Kidney (tissue), 14 donors: ENCODE results near the gene SEL1L. TPM values are rescaled to one million over a fixed set of nuclear protein-coding genes. Genes with fewer than 3 reads are reported as not detected.

Experiments
- DNase-seq, 5 donors: peaks; one replicate each; pipeline ENCODE4 v3.0.0-alpha.2; 2013 to 2020
- FAIRE-seq: peaks from 2 replicates; lab custom pipeline; 2012; peaks lifted over from hg19 to GRCh38; lab: Jason Lieb, UNC
- H3K27ac ChIP-seq, 2 donors: one replicate each; pipeline ENCODE4 v1.7.0; 2013; ENCODE audit warnings: low read depth in 2 of 2, low read length in 2 of 2, inconsistent platforms in 1 of 2
- H3K27me3 ChIP-seq: one replicate; pipeline ENCODE4 v1.7.1; 2013; ENCODE audit warnings: low read length, inconsistent platforms; ENCODE audit not compliant: control insufficient read depth, insufficient read depth
- H3K36me3 ChIP-seq, 3 donors: one replicate each; pipeline versions ENCODE4 v1.7.0 to v1.7.1; 2013; ENCODE audit warnings: low read length in 3 of 3, control low read depth in 1 of 3, inconsistent platforms in 1 of 3; ENCODE audit not compliant: insufficient read depth in 3 of 3, control insufficient read depth in 2 of 3
- H3K4me1 ChIP-seq, 3 donors: one replicate each; pipeline versions ENCODE4 v1.7.0 to v1.7.1; 2013; ENCODE audit warnings: low read length in 3 of 3, inconsistent platforms in 1 of 3, low read depth in 1 of 3; ENCODE audit not compliant: control insufficient read depth in 2 of 3, insufficient read depth in 2 of 3
- H3K4me3 ChIP-seq, 3 donors: one replicate each; pipeline versions ENCODE4 v1.7.0 to v1.8.1; 2013; ENCODE audit warnings: low read length in 3 of 3, control low read depth in 1 of 3, inconsistent platforms in 1 of 3
- H3K9ac ChIP-seq, 3 donors: one replicate each; pipeline versions ENCODE4 v1.7.0 to v1.7.1; 2013; ENCODE audit warnings: low read length in 3 of 3, control low read depth in 1 of 3, inconsistent platforms in 1 of 3
- H3K9me3 ChIP-seq, 3 donors: one replicate each; pipeline versions ENCODE4 v1.7.0 to v1.7.1; 2013; ENCODE audit warnings: low read length in 3 of 3, control low read depth in 1 of 3, inconsistent platforms in 1 of 3; ENCODE audit not compliant: control insufficient read depth in 2 of 3, insufficient read depth in 1 of 3
- CTCF ChIP-seq: IDR thresholded peaks from 3 replicates; pipeline ENCODE4 v1.5.1; 2012; ENCODE audit warnings: mild to moderate bottlenecking, moderate library complexity, borderline replicate concordance; ENCODE audit not compliant: insufficient read depth; ENCODE audit errors: extremely low read depth
- intact Hi-C: fragments of 100-400 bp; cut with DNase I; formaldehyde crosslinking; loops from one replicate; pipeline ENCODE4 v1.11.1; 2022
- polyA plus RNA-seq: library from polyadenylated mRNA; stranded (reverse); fragments of 350-450 nt; fragmentation: Illumina TruSeq; extraction: RNeasy Lipid Tissue Mini Kit (QIAGEN cat#74804); gene quantifications from one replicate; pipeline ENCODE4 v1.2.3, GENCODE V29; 2014; ENCODE audit warnings: low read depth, low replicate concordance; ENCODE audit not compliant: insufficient read depth
- total RNA-seq: library from RNA; stranded (reverse); fragmentation: NEBNext Ultra II Directional; extraction: Animal tissue kit (Norgen Biotek cat#: 25700); gene quantifications from one replicate; pipeline ENCODE4 v1.2.1, GENCODE V29; 2021
- donor health status: control.
- donor health status: control.
- donor health status: control.
- donor health status: control.
- donor health status: control.
- donor health status: DM: yes; HTN: yes; CAD: no.
- donor health status: Normal renal cell carcinoma (clear cell type).

SEL1L gene
- total and polyA plus RNA-seq, 2 donors from 2014 or later = 18.9 to 115 TPM

DNA sequence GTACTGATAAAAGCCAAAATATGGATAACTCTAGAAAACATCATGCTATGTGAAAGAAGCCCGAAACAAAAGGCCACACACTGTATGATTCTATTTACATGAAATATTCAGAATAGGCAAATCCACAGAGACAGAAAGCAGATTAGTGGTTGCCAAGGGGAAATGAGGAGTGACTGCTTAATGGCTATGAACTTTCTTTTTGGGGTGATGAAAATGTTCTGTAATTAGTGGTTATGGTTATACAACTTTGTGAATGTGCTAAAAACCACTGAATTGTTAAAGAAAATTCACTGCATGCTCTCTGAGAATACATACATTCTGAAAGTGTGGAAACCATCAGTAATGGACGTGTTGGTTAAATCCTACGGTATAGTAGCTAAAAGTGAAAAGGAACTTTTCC, 93.6 kb downstream of the SEL1L start:
- no peaks in the 10 kb centered on the region for H3K9me3 ChIP-seq
- DNase-seq (no peak), FAIRE-seq (no peak)
- H3K36me3 ChIP-seq = no peaks in the 10 kb centered on the region
- TF ChIP-seq CTCF = no peak
- no peak overlapping the region for H3K9ac ChIP-seq
- intact Hi-C loops = no loop called here
- no peaks in the 10 kb centered on the region for H3K27me3 ChIP-seq
- H3K4me3 ChIP-seq = no peak overlapping the region
- H3K4me1 ChIP-seq = peaks cover 0 to 4% (median 4%) of the 10 kb centered on the region in 3 donors
- H3K27ac ChIP-seq = no peak overlapping the region

GRCh38 chr14:81437244-81437643, 96.4 kb downstream of the SEL1L start:
- Histone ChIP-seq H3K27me3 (no peaks in the 10 kb centered on the region), H3K9me3 (no peaks in the 10 kb centered on the region), H3K36me3 (no peaks in the 10 kb centered on the region), H3K9ac (no peak overlapping the region), H3K4me3 (peak overlapping the region in 1 of 3 donors; percentile 82), H3K27ac (no peak overlapping the region), H3K4me1 (peaks cover 3 to 14% (median 8%) of the 10 kb centered on the region in 3 donors)
- DNase-seq = peak in 1 of 5 donors; percentile 27
- no peak for FAIRE-seq
- intact Hi-C loops = no loop called here
- TF ChIP-seq CTCF = no peak

DNA sequence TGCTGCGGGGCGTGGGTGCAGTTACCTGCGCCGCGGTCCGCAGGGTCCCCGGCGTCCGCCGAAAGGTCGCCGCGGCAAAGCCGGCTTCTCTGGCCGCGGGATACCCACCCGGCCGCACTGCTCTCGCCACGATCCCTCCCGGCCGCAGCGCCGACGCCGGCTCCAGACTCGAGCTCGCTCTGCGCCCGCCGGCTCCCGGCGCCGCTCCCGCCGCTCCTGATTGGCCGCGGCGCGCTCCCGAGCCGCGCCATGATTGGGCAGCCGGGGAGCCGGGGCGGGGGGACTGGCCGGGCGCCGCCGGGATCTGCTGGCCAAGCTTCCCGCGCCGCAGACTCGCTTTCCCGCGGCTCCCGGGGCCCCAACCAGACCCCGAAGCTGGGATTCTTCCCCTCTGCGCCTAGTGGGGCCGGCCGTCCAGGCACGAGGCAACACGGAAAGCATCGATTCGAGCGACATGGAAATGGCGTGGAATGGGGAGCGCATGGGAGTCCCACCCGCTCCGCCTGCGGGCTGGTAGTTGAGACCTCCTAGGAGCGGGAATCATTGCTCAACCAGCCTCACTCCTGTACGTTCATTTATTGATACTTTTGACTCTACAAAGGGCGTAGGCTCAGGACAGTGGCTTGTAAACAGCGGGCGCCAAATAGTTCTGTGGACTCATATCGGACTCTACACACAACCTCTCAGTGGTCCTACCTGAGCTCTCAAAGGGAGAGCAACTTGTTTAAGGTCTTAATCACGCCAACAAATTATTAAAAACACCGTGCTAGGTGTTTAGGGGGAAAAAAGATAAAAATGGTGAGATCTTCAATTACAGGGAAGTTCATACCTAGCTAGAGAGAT, 97.1 kb downstream of the SEL1L start:
- peak overlapping the region in 1 of 2 donors; percentile 67 for H3K27ac ChIP-seq
- no peaks in the 10 kb centered on the region for H3K9me3 ChIP-seq
- H3K4me3 ChIP-seq = peak overlapping the region; percentile 52 to 82 (median 74)
- no peaks in the 10 kb centered on the region for H3K27me3 ChIP-seq
- peak overlapping the region in 2 of 3 donors; percentile 25 to 64 for H3K9ac ChIP-seq
- intact Hi-C loops = no loop called here
- H3K36me3 ChIP-seq = no peaks in the 10 kb centered on the region
- peak; percentile 84 to 95 (median 90) for DNase-seq
- peaks cover 3 to 14% (median 8%) of the 10 kb centered on the region in 3 donors for H3K4me1 ChIP-seq
- TF ChIP-seq CTCF = no peak
- FAIRE-seq = no peak
